Tibial nerve (tissue), 3 donors: ENCODE data around the gene CENPV.

ENCODE experiments used
- POLR2A ChIP-seq, 2 donors: fragments of 450-650 bp; IDR thresholded peaks; one replicate each; pipeline ENCODE4 v1.6.1; 2017; ENCODE audit warnings: antibody characterized with exemption in 2 of 2, mild to moderate bottlenecking in 2 of 2, moderate library complexity in 2 of 2
- TF ChIP-seq, protein P1 (sequence below), 5 experiments: fragments of 200-600 bp in 3 of 5; fragments of 450-650 bp in 2 of 5; sonication (generic) in 3 of 5; IDR thresholded peaks; one replicate each; pipeline ENCODE4 v1.5.1; 2016 to 2019; ENCODE audit warnings: antibody characterized with exemption in 5 of 5, mild to moderate bottlenecking in 3 of 5, moderate library complexity in 2 of 5

DNA sequence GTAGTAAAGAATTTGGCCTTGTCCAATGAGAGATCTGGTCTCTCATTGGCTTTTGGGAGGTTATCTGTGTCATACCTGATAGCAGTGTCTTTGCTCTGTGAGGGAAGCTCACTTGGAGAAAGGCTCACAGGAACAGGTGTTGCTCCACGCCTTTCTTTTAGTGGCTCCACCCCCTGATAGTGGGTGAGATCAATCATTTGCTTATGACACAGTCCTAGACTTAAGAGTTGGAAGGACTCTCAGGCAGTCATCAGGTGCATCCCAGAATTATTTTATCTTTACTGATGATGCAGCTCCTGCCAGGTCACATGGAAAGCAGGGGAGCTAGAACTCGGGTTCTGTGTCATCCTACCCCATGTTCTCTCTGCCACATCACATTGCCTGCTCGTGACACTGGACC lies 59.3 kb downstream of the CENPV start:
- TF ChIP-seq, protein P1, sequence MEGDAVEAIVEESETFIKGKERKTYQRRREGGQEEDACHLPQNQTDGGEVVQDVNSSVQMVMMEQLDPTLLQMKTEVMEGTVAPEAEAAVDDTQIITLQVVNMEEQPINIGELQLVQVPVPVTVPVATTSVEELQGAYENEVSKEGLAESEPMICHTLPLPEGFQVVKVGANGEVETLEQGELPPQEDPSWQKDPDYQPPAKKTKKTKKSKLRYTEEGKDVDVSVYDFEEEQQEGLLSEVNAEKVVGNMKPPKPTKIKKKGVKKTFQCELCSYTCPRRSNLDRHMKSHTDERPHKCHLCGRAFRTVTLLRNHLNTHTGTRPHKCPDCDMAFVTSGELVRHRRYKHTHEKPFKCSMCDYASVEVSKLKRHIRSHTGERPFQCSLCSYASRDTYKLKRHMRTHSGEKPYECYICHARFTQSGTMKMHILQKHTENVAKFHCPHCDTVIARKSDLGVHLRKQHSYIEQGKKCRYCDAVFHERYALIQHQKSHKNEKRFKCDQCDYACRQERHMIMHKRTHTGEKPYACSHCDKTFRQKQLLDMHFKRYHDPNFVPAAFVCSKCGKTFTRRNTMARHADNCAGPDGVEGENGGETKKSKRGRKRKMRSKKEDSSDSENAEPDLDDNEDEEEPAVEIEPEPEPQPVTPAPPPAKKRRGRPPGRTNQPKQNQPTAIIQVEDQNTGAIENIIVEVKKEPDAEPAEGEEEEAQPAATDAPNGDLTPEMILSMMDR (IDR thresholded peaks at IDR 0.05), result no peak
- no peak for TF ChIP-seq POLR2A (IDR thresholded peaks at IDR 0.05)
